Measurements from ENCODE around the gene VANGL2. TPM values are rescaled to one million over a fixed set of nuclear protein-coding genes. Genes with fewer than 3 reads are reported as not detected.

The VANGL2 gene
- 10 to 100 TPM in 1 of 2 donors, 1 to 10 TPM in 1; 3.9 to 10.3 TPM for total RNA-seq

DNA sequence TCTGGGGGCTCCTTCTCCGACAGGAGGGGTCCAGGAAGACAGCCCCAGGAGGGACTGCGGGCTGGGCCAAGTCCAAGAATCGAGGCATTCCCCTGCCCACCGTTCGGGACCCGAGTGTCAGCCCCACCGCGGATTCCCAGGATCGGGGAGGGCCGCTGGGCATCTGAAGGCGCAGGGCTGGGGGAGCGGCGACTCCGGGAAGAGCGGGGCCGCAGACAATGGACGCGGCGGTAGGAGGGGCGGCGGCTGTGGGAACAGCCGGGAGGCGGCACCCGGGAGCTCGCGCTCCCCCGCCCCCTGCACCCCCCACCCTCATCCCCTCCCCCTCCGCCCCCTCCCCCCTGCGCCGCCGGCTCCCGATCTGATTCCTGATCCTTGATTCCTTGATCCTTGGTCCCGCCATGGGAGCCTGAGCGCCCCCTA is at the start of gene VANGL2:
Gene VANGL2 (plus strand): TSS at position 342 of the 423 bp plus-strand sequence. CDS start 15,274 bp downstream, outside the sequence.
- Histone ChIP-seq H3K9me3 (no peaks in the 10 kb centered on the region), H3K36me3 (no peaks in the 10 kb centered on the region), H3K4me1 (no peaks in the 10 kb centered on the region), H3K27ac (no peak within 1 kb of the TSS), H3K4me3 (peak within 1 kb of the TSS; percentile 59), H3K9ac (ENCODE audit: low read depth in 2 of 2, low read length in 2 of 2) (peak within 1 kb of the TSS; percentile 60 to 70), H3K27me3 (no peaks in the 10 kb centered on the region)
- intact Hi-C loops (cut with DNase I) = no loop called here
- peak; percentile 80 for DNase-seq
- no peak for TF ChIP-seq CTCF (IDR thresholded peaks at IDR 0.05)

DNA sequence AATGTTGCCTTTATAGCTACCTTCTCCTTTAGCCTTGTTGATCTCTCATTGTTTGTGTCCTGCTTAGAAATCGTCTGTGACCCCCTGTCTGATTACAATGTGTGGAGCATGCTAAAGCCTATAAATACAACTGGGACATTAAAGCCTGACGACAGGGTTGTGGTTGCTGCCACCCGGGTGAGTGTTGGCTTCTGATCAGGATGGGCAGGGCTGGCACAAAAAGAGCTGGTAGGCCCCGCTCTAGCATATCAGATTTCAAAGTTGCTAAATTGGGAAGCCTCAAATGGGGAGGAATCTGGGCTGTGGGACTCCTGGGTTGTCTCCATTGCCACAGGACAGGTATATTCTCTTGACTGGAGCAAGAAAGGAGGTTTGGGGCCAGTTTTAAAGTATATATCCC is 48.7 kb upstream of the VANGL2 start:
- Histone ChIP-seq H3K9ac (ENCODE audit: low read depth in 2 of 2, low read length in 2 of 2) (no peak overlapping the region), H3K27me3 (no peaks in the 10 kb centered on the region), H3K4me3 (no peak overlapping the region), H3K4me1 (no peaks in the 10 kb centered on the region), H3K27ac (no peak overlapping the region), H3K36me3 (peaks cover 34% of the 10 kb centered on the region), H3K9me3 (no peaks in the 10 kb centered on the region)
- no peak for DNase-seq
- intact Hi-C loops (cut with DNase I) = no loop called here
- no peak for TF ChIP-seq CTCF (IDR thresholded peaks at IDR 0.05)

DNA sequence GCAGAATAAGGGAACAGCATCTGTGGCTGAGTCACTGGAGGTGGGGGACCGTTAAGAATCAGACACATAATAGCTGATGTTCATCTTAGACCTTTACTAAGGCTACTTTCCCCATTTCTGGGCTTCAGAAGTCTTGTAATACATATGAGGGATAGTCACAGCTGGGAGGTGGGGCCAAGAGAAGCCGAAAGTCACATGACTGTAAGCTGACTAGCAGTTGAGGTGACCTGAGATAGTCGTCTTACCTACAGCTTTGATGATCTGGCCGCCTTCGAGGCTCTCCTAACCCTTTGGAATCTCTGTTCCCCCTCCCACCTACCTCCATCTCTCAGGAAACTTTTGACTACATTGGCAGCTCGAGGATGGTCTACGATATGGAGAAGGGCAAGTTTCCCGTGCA is 47.8 kb upstream of the VANGL2 start:
- no peak overlapping the region for H3K4me3 ChIP-seq
- intact Hi-C loops (cut with DNase I) = no loop called here
- no peak overlapping the region for H3K9ac ChIP-seq (ENCODE audit: low read depth in 2 of 2, low read length in 2 of 2)
- DNase-seq = no peak
- no peak for TF ChIP-seq CTCF (IDR thresholded peaks at IDR 0.05)
- H3K4me1 ChIP-seq = no peaks in the 10 kb centered on the region
- H3K27me3 ChIP-seq = no peaks in the 10 kb centered on the region
- no peaks in the 10 kb centered on the region for H3K9me3 ChIP-seq
- H3K27ac ChIP-seq = no peak overlapping the region
- H3K36me3 ChIP-seq = peaks cover 43% of the 10 kb centered on the region

DNA sequence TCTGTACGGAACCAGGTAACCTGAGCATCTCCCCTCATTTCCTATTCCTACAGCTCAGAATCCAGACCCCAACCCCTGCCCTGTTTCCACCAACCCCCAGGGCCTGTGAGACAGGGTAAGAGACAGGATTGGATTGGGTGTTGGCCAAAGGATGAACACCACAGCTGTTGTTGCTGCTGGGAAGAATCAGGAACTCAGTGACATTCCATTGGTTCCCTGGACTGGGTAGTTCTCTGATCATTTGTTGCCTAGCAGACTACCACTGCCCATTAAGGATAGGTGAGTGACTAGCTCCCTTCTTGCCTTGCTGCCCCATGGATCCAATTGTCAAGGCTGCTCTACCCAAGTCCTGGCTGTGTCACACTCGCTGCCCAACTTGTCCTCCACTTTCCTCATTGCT is 47.1 kb upstream of the VANGL2 start:
- H3K9me3 ChIP-seq = no peaks in the 10 kb centered on the region
- H3K36me3 ChIP-seq = peaks cover 45% of the 10 kb centered on the region
- H3K27me3 ChIP-seq = no peaks in the 10 kb centered on the region
- H3K9ac ChIP-seq (ENCODE audit: low read depth in 2 of 2, low read length in 2 of 2) = no peak overlapping the region
- no peak overlapping the region for H3K27ac ChIP-seq
- intact Hi-C loops (cut with DNase I) = no loop called here
- no peak for TF ChIP-seq CTCF (IDR thresholded peaks at IDR 0.05)
- no peak overlapping the region for H3K4me3 ChIP-seq
- no peaks in the 10 kb centered on the region for H3K4me1 ChIP-seq
- DNase-seq = no peak

DNA sequence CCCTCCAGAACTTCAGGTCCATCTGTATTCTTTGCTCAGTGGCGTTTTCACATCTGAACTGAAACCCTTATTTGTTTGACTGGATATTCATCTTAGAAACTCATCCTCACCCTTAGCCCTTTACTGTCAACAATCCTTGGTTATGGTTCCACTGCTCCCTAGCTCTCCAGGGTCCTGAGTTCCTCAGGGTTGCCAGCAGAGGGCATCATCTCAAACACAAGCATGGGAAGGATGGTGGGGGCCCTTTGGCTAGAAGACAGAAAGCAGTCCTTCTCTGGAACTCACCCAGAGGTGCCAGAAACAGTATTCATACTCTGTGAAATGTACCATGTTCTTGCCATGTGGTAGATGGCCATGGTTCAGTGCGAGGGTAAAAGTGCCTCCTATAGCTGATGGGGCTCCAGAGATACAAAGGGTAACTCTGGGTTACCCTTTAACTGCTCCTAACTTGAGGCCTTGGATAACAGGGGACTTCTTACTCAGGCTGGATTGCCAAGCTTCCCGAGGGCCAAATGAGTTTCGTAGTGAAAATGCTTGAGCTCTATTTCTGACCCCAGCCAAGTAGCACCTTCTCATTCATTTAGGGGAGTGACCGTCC is 45.9 kb upstream of the VANGL2 start:
- Histone ChIP-seq H3K4me3 (no peak overlapping the region), H3K27me3 (no peaks in the 10 kb centered on the region), H3K27ac (no peak overlapping the region), H3K9me3 (no peaks in the 10 kb centered on the region), H3K4me1 (no peaks in the 10 kb centered on the region), H3K36me3 (peaks cover 45% of the 10 kb centered on the region), H3K9ac (ENCODE audit: low read depth in 2 of 2, low read length in 2 of 2) (no peak overlapping the region)
- intact Hi-C loops (cut with DNase I) = loop anchor here (2.0 kb wide), 1 partner anchor 60 kb away; no protein-coding TSS in a partner anchor
- peak; percentile 19 for TF ChIP-seq CTCF (IDR thresholded peaks at IDR 0.05)
- no peak for DNase-seq

Data from colonic mucosa (tissue), 4 donors.